ENCODE measurements around the gene CRTAC1. TPM values are rescaled to one million over a fixed set of nuclear protein-coding genes. Genes with fewer than 3 reads are reported as not detected.

CRTAC1 gene
- polyA plus RNA-seq, 1 donor (not counting 4 experiments of a cell fraction or from before 2014, with no cell fraction given) = not detected

DNA sequence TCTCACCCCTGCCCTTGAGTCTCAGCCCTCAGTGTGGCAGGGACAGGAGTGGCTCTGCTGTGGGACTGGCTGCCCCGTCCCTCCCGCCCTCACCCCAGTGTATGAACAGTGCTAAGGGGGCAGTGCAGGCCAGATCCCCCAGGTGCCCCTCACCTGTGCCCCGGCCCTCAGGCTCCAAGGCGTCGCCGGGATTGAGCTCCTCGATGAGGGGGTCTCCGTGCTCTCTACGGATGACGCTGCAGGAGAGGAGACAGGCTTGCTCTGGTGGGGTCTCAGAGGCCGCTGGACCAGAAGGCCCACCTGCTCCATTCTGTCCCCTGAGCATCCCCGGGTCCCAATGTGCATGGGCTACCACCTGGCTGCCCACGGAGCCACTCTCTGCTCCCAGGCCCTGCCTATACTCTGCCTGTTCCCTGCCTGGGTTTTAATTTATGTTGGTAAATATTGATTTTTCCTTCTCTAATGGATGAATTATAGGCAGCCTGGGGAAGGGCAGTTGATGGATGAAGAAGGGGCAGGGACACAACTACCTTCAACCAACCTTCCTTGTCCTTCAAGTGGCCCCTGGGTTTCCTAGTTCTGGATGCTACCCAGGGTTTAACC, 133.6 kb downstream of the CRTAC1 start:
- Histone ChIP-seq H3K9me3 (ENCODE audit: control insufficient read depth, low read depth, low read length) (no peaks in the 10 kb centered on the region), H3K27me3 (ENCODE audit: control insufficient read depth, extremely low read depth, insufficient read depth, low read length) (peaks cover 4% of the 10 kb centered on the region), H3K9me1 (ENCODE audit: control insufficient read depth, extremely low read depth, insufficient read depth, low read length) (no peaks in the 10 kb centered on the region), H3K9ac (ENCODE audit: control insufficient read depth, extremely low read depth, insufficient read depth, low read length) (no peak overlapping the region), H3K79me2 (ENCODE audit: control insufficient read depth, insufficient read depth, low read length) (no peaks in the 10 kb centered on the region), H2AFZ (ENCODE audit: control insufficient read depth, low read length) (no peak overlapping the region), H3K4me3 (ENCODE audit: control insufficient read depth in 2 of 3, extremely low read depth in 1 of 3, insufficient read depth in 2 of 3, low read depth in 1 of 3, low read length in 3 of 3) (no peak overlapping the region), H3K4me1 (ENCODE audit: control insufficient read depth, extremely low read depth, insufficient read depth, low read length) (no peaks in the 10 kb centered on the region), H3K36me3 (ENCODE audit: control insufficient read depth in 2 of 2, extremely low read depth in 1 of 2, insufficient read depth in 2 of 2, low read length in 2 of 2) (no peaks in the 10 kb centered on the region), H4K20me1 (ENCODE audit: control insufficient read depth, extremely low read depth, insufficient read depth, low read length) (no peaks in the 10 kb centered on the region), H3K4me2 (ENCODE audit: control insufficient read depth, extremely low read depth, insufficient read depth, low read depth, low read length) (no peak overlapping the region), H3K27ac (ENCODE audit: control insufficient read depth, insufficient read depth, low read length) (no peak overlapping the region)
- FAIRE-seq (no peak), DNase-seq (ENCODE audit: low read depth, low spot score) (no peak)
- TF ChIP-seq EZH2 (IDR thresholded peaks at IDR 0.05; ENCODE audit: low read length) = no peak
- TF ChIP-seq, protein P1, sequence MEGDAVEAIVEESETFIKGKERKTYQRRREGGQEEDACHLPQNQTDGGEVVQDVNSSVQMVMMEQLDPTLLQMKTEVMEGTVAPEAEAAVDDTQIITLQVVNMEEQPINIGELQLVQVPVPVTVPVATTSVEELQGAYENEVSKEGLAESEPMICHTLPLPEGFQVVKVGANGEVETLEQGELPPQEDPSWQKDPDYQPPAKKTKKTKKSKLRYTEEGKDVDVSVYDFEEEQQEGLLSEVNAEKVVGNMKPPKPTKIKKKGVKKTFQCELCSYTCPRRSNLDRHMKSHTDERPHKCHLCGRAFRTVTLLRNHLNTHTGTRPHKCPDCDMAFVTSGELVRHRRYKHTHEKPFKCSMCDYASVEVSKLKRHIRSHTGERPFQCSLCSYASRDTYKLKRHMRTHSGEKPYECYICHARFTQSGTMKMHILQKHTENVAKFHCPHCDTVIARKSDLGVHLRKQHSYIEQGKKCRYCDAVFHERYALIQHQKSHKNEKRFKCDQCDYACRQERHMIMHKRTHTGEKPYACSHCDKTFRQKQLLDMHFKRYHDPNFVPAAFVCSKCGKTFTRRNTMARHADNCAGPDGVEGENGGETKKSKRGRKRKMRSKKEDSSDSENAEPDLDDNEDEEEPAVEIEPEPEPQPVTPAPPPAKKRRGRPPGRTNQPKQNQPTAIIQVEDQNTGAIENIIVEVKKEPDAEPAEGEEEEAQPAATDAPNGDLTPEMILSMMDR (optimal IDR thresholded peaks at IDR 0.05 in 1 of 3, IDR thresholded peaks at IDR 0.05 in 1 of 3, conservative IDR thresholded peaks at IDR 0.05 in 1 of 3; ENCODE audit: extremely low read depth in 1 of 3, insufficient read depth in 2 of 3, low read length in 3 of 3) = no peak
- dilution Hi-C loops (cut with MboI; ENCODE audit: extremely low pct_ligation_motif_present, low sequenced_read_pairs) = no loop called here

DNA sequence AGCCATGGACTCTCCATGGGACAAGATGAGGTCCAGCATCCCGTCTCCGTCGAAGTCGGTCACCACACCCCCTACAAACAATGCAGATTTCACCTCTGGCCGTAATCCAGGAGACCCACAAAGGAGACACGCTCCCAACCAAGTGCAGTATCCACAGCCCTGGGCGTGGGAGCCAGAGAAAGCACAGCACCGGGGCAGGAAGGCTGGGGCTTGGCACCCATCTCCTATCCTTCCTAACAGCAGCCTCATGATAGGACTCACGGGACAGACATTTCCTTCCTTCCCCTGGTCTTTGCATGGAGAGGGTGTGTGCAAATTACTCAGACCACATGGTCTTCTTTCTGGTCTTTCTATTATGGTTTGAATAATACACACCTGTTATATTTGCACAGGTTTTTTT, 134.5 kb downstream of the CRTAC1 start:
- H3K27me3 ChIP-seq (ENCODE audit: control insufficient read depth, extremely low read depth, insufficient read depth, low read length) = peaks cover 4% of the 10 kb centered on the region
- FAIRE-seq (no peak), DNase-seq (ENCODE audit: low read depth, low spot score) (no peak)
- H3K36me3 ChIP-seq (ENCODE audit: control insufficient read depth in 2 of 2, extremely low read depth in 1 of 2, insufficient read depth in 2 of 2, low read length in 2 of 2) = no peaks in the 10 kb centered on the region
- H3K4me2 ChIP-seq (ENCODE audit: control insufficient read depth, extremely low read depth, insufficient read depth, low read depth, low read length) = no peak overlapping the region
- no peak overlapping the region for H3K27ac ChIP-seq (ENCODE audit: control insufficient read depth, insufficient read depth, low read length)
- no peaks in the 10 kb centered on the region for H3K9me3 ChIP-seq (ENCODE audit: control insufficient read depth, low read depth, low read length)
- H3K9me1 ChIP-seq (ENCODE audit: control insufficient read depth, extremely low read depth, insufficient read depth, low read length) = no peaks in the 10 kb centered on the region
- TF ChIP-seq, protein P1 (optimal IDR thresholded peaks at IDR 0.05 in 1 of 3, IDR thresholded peaks at IDR 0.05 in 1 of 3, conservative IDR thresholded peaks at IDR 0.05 in 1 of 3; ENCODE audit: extremely low read depth in 1 of 3, insufficient read depth in 2 of 3, low read length in 3 of 3) = no peak
- no peak for TF ChIP-seq EZH2 (IDR thresholded peaks at IDR 0.05; ENCODE audit: low read length)
- H4K20me1 ChIP-seq (ENCODE audit: control insufficient read depth, extremely low read depth, insufficient read depth, low read length) = no peaks in the 10 kb centered on the region
- dilution Hi-C loops (cut with MboI; ENCODE audit: extremely low pct_ligation_motif_present, low sequenced_read_pairs) = no loop called here
- H3K79me2 ChIP-seq (ENCODE audit: control insufficient read depth, insufficient read depth, low read length) = no peaks in the 10 kb centered on the region
- H3K4me1 ChIP-seq (ENCODE audit: control insufficient read depth, extremely low read depth, insufficient read depth, low read length) = no peaks in the 10 kb centered on the region
- H2AFZ ChIP-seq (ENCODE audit: control insufficient read depth, low read length) = no peak overlapping the region
- no peak overlapping the region for H3K9ac ChIP-seq (ENCODE audit: control insufficient read depth, extremely low read depth, insufficient read depth, low read length)
- H3K4me3 ChIP-seq (ENCODE audit: control insufficient read depth in 2 of 3, extremely low read depth in 1 of 3, insufficient read depth in 2 of 3, low read depth in 1 of 3, low read length in 3 of 3) = no peak overlapping the region

Measured in keratinocyte (primary cell).